GM12891 (cell line): ENCODE data around the gene ZC3H12A.

ENCODE experiments used
- POLR2A ChIP-seq: IDR thresholded peaks from 2 replicates; pipeline ENCODE4 v1.6.1; 2011; ENCODE audit warnings: low read depth, low read length, control low read depth
- POLR2AphosphoS5 ChIP-seq: IDR thresholded peaks from 2 replicates; pipeline ENCODE4 v1.6.1; 2011; ENCODE audit warnings: low read depth, low read length, control low read depth
- SPI1 ChIP-seq: IDR thresholded peaks from 2 replicates; pipeline ENCODE4 v1.6.1; 2011; ENCODE audit warnings: low read depth, low read length, control low read depth

GRCh38 chr1:37517569-37517968 lies 43.2 kb downstream of the ZC3H12A start:
- TF ChIP-seq SPI1 (no peak), POLR2A (no peak), POLR2AphosphoS5 (no peak)
